ENCODE data around the gene AMY1B. TPM values are rescaled to one million over a fixed set of nuclear protein-coding genes. Genes with fewer than 3 reads are reported as not detected.

The AMY1B gene
- not detected in 2 replicates for total RNA-seq

DNA sequence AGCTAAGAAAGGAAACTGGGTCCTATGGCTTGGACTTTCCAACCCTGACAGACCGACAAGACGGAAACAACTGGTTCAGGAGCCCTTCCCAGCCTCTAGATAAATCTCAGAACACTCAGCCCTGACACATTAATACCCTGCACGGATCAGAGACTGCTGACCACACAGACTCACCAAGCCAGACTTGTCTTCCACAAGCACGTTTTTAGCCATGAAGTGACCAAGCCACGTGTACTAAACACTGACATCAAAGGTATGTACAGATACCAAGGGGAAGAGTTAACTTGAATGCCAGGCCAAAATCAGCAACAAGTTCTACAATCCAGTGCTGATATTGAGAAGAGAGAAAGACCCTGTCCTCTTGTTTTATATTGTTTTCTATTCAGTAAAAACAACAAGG, at the start of gene AMY1B:
Gene AMY1B, minus strand, starts transcription at position 101 of the 400 bp plus-strand sequence. CDS start 571 bp downstream, outside the sequence.

DNA sequence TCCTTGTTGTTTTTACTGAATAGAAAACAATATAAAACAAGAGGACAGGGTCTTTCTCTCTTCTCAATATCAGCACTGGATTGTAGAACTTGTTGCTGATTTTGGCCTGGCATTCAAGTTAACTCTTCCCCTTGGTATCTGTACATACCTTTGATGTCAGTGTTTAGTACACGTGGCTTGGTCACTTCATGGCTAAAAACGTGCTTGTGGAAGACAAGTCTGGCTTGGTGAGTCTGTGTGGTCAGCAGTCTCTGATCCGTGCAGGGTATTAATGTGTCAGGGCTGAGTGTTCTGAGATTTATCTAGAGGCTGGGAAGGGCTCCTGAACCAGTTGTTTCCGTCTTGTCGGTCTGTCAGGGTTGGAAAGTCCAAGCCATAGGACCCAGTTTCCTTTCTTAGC, 40.5 kb downstream of the AMY1B start, which contains the start of gene AMY1A:
Gene AMY1A, plus strand, starts transcription at position 301 of the 400 bp plus-strand sequence. CDS start 571 bp downstream, outside the sequence.

Small RNA genes within 50 kb of the gene (small RNA-seq; reads per million reads assigned to genes)
- not detected for gene AC105272.1

Other genes starting within 250 kb of the AMY1B start
- 15.4 and 16.0 TPM in 2 replicates for gene RNPC3, start 170.5 kb downstream of the AMY1B start, total RNA-seq
- gene AMY2B, start 124.6 kb downstream of the AMY1B start, total RNA-seq, result 0.98 and 2.6 TPM in 2 replicates
- not detected in 2 replicates for gene AMY2A, start 78.8 kb downstream of the AMY1B start, total RNA-seq
- not detected in 2 replicates for gene AMY1A, start 40.5 kb downstream of the AMY1B start, total RNA-seq
- not detected in 2 replicates for gene AMY1C, start 53.7 kb upstream of the AMY1B start, total RNA-seq

Measured in vein endothelial cell (primary cell).